ENCODE data around the gene EIF3F. TPM values are rescaled to one million over a fixed set of nuclear protein-coding genes. Genes with fewer than 3 reads are reported as not detected.

The EIF3F gene
- polyA plus RNA-seq, 1 donor from 2014 or later, result 266 TPM

DNA sequence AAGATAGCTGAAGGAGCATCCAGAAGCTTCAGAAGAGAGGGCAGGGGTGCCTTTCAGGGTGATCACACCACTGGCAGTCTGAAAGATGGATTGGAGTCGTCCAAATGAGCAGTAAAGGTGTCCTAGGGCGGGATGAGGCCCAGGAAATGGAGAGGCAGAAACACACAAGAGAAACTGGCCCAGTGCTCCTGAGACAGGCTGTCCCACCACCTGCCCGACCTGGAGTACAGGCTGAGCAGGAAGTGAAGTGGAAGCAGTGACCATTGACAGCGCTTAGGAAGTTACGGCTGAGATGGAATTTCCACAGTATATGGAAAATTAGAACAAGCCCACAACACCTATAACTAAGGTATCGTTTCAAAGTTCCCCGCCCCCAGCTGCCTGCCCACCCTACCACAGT is 16.1 kb downstream of the EIF3F start:
- H3K9ac ChIP-seq (ENCODE audit: low read length), result no peak overlapping the region
- TF ChIP-seq, protein P1, sequence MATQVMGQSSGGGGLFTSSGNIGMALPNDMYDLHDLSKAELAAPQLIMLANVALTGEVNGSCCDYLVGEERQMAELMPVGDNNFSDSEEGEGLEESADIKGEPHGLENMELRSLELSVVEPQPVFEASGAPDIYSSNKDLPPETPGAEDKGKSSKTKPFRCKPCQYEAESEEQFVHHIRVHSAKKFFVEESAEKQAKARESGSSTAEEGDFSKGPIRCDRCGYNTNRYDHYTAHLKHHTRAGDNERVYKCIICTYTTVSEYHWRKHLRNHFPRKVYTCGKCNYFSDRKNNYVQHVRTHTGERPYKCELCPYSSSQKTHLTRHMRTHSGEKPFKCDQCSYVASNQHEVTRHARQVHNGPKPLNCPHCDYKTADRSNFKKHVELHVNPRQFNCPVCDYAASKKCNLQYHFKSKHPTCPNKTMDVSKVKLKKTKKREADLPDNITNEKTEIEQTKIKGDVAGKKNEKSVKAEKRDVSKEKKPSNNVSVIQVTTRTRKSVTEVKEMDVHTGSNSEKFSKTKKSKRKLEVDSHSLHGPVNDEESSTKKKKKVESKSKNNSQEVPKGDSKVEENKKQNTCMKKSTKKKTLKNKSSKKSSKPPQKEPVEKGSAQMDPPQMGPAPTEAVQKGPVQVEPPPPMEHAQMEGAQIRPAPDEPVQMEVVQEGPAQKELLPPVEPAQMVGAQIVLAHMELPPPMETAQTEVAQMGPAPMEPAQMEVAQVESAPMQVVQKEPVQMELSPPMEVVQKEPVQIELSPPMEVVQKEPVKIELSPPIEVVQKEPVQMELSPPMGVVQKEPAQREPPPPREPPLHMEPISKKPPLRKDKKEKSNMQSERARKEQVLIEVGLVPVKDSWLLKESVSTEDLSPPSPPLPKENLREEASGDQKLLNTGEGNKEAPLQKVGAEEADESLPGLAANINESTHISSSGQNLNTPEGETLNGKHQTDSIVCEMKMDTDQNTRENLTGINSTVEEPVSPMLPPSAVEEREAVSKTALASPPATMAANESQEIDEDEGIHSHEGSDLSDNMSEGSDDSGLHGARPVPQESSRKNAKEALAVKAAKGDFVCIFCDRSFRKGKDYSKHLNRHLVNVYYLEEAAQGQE (IDR thresholded peaks at IDR 0.05; ENCODE audit: borderline replicate concordance), result no peak
- TF ChIP-seq SMC3 (conservative IDR thresholded peaks at IDR 0.05; ENCODE audit: poor library complexity), result no peak
- TF ChIP-seq, protein P2, sequence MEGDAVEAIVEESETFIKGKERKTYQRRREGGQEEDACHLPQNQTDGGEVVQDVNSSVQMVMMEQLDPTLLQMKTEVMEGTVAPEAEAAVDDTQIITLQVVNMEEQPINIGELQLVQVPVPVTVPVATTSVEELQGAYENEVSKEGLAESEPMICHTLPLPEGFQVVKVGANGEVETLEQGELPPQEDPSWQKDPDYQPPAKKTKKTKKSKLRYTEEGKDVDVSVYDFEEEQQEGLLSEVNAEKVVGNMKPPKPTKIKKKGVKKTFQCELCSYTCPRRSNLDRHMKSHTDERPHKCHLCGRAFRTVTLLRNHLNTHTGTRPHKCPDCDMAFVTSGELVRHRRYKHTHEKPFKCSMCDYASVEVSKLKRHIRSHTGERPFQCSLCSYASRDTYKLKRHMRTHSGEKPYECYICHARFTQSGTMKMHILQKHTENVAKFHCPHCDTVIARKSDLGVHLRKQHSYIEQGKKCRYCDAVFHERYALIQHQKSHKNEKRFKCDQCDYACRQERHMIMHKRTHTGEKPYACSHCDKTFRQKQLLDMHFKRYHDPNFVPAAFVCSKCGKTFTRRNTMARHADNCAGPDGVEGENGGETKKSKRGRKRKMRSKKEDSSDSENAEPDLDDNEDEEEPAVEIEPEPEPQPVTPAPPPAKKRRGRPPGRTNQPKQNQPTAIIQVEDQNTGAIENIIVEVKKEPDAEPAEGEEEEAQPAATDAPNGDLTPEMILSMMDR (IDR thresholded peaks at IDR 0.05; ENCODE audit: poor library complexity, severe bottlenecking), result no peak
- no peak overlapping the region for H2AFZ ChIP-seq (ENCODE audit: low read depth, low read length)
- H3K4me3 ChIP-seq (ENCODE audit: low read length), result no peak overlapping the region
- H3K79me2 ChIP-seq (replicated peaks; ENCODE audit: insufficient read depth, low read length), result no peaks in the 10 kb centered on the region
- no peaks in the 10 kb centered on the region for H3K9me2 ChIP-seq (ENCODE audit: insufficient read depth, low read length)
- H3K4me2 ChIP-seq (ENCODE audit: low read length), result no peak overlapping the region
- H3K27ac ChIP-seq (ENCODE audit: low read length), result no peak overlapping the region
- no peaks in the 10 kb centered on the region for H3K9me3 ChIP-seq (ENCODE audit: low read length)
- no peaks in the 10 kb centered on the region for H3F3A ChIP-seq (ENCODE audit: insufficient read depth, low read length, poor library complexity, severe bottlenecking)
- H4K20me1 ChIP-seq (ENCODE audit: insufficient read depth), result no peaks in the 10 kb centered on the region
- H3K27me3 ChIP-seq (ENCODE audit: insufficient read depth, low read depth, low read length), result no peaks in the 10 kb centered on the region
- H3K36me3 ChIP-seq (ENCODE audit: insufficient read depth, low read length), result no peaks in the 10 kb centered on the region

DNA sequence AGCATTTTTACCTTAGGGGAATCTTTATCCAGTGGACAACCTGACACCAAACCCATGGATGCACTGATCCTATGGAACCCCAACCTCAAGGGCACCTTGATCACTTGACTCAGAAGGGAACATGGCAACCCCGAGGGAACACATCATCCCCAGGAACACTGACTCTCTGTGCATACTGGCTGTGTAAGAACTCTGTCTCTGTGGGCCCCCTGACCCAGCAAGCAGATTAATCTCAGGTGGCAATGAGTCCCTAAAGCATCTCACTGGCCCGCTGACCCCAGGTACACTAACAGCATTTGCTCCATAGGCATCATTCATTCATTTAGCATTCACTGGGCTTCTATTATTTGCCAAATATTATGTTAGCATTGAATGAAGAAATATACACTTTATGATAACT is 16.9 kb downstream of the EIF3F start:
- Histone ChIP-seq H3K4me2 (ENCODE audit: low read length) (no peak overlapping the region), H2AFZ (ENCODE audit: low read depth, low read length) (no peak overlapping the region), H3K9me3 (ENCODE audit: low read length) (no peaks in the 10 kb centered on the region), H3K36me3 (ENCODE audit: insufficient read depth, low read length) (no peaks in the 10 kb centered on the region), H3K9me2 (ENCODE audit: insufficient read depth, low read length) (no peaks in the 10 kb centered on the region), H3K27me3 (ENCODE audit: insufficient read depth, low read depth, low read length) (no peaks in the 10 kb centered on the region), H3F3A (ENCODE audit: insufficient read depth, low read length, poor library complexity, severe bottlenecking) (no peaks in the 10 kb centered on the region), H3K79me2 (replicated peaks; ENCODE audit: insufficient read depth, low read length) (no peaks in the 10 kb centered on the region), H3K4me3 (ENCODE audit: low read length) (no peak overlapping the region), H3K9ac (ENCODE audit: low read length) (no peak overlapping the region), H3K27ac (ENCODE audit: low read length) (no peak overlapping the region), H4K20me1 (ENCODE audit: insufficient read depth) (no peaks in the 10 kb centered on the region)
- TF ChIP-seq, protein P1 (IDR thresholded peaks at IDR 0.05; ENCODE audit: borderline replicate concordance), result no peak
- no peak for TF ChIP-seq POLR2AphosphoS5 (IDR thresholded peaks at IDR 0.05)
- no peak for TF ChIP-seq EP300 (conservative IDR thresholded peaks at IDR 0.05; ENCODE audit: poor library complexity, severe bottlenecking)
- TF ChIP-seq, protein P2 (IDR thresholded peaks at IDR 0.05; ENCODE audit: poor library complexity, severe bottlenecking), result no peak
- TF ChIP-seq MXI1 (conservative IDR thresholded peaks at IDR 0.05; ENCODE audit: poor library complexity, severe bottlenecking), result no peak
- TF ChIP-seq RAD21 (conservative IDR thresholded peaks at IDR 0.05), result no peak
- TF ChIP-seq TAF1 (IDR thresholded peaks at IDR 0.05; ENCODE audit: low read depth), result no peak
- TF ChIP-seq EZH2 (IDR thresholded peaks at IDR 0.05; ENCODE audit: borderline replicate concordance, insufficient read depth, low read length, poor library complexity, severe bottlenecking), result no peak
- TF ChIP-seq SMC3 (conservative IDR thresholded peaks at IDR 0.05; ENCODE audit: poor library complexity), result no peak

Measured in neural cell (in vitro differentiated cells).